Naive thymus-derived CD8-positive, alpha-beta T cell (primary cell): ENCODE measurements around the gene KRTAP29-1. TPM values are rescaled to one million over a fixed set of nuclear protein-coding genes. Genes with fewer than 3 reads are reported as not detected.
"Not testable (repeated sequence)": the region's sequence is repeated elsewhere in the genome, so short reads cannot be mapped to it uniquely, and the experiment has no call there.

Experiments used
- ATAC-seq, 2 donors: fragments of 150-1000 bp; cut with Tn5 transposase in 1 of 2; sonication (Bioruptor Pico), chemical (Tn5 transposase) in 1 of 2; 1 replicate in 1 of 2; 2 replicates in 1 of 2; pipeline ENCODE4 v1.10.0; 2021; ENCODE audit warnings: mild to moderate bottlenecking in 2 of 2, moderate library complexity in 2 of 2
- POLR2A ChIA-PET: fragments of 350-600 bp; sonication (Branson Sonifier 250); formaldehyde crosslinking; loops from one replicate; lab custom pipeline; 2021; ENCODE audit warnings: antibody characterized with exemption; lab: Charles Lee
- DNase-seq, 10 donors: peaks; one replicate each; pipeline versions ENCODE4 v3.0.0 to v3.0.0-alpha.2; 2020 to 2022
- H3K27ac Mint-ChIP-seq, 10 donors: one replicate each; pipeline ENCODE4 v1.8.0; 2020 to 2022; ENCODE audit warnings: mild to moderate bottlenecking in 10 of 10, mixed read lengths in 10 of 10, moderate library complexity in 4 of 10, inconsistent platforms in 1 of 10
- H3K27me3 Mint-ChIP-seq, 5 donors: one replicate each; pipeline ENCODE4 v1.8.0; 2021 to 2022; ENCODE audit warnings: mixed read lengths in 5 of 5
- H3K36me3 Mint-ChIP-seq, 3 donors: one replicate each; pipeline ENCODE4 v1.8.0; 2020 to 2022; ENCODE audit warnings: mixed read lengths in 3 of 3, mild to moderate bottlenecking in 2 of 3, inconsistent platforms in 1 of 3
- H3K4me1 Mint-ChIP-seq, 4 donors: one replicate each; pipeline ENCODE4 v1.8.0; 2021 to 2022; ENCODE audit warnings: mixed read lengths in 4 of 4
- H3K4me3 Mint-ChIP-seq, 10 donors: one replicate each; pipeline ENCODE4 v1.8.0; 2020 to 2022; ENCODE audit warnings: mild to moderate bottlenecking in 10 of 10, mixed read lengths in 10 of 10, moderate library complexity in 6 of 10, inconsistent platforms in 1 of 10
- H3K9me3 Mint-ChIP-seq, 9 donors: one replicate each; pipeline ENCODE4 v1.8.0; 2020 to 2022; ENCODE audit warnings: mixed read lengths in 9 of 9, mild to moderate bottlenecking in 3 of 9, inconsistent platforms in 1 of 9, moderate library complexity in 1 of 9
- polyA plus RNA-seq, 3 donors: library from polyadenylated mRNA; unstranded; fragments of 300-500 nt; fragmentation: Illumina TruSeq; gene quantifications; one replicate each; pipeline ENCODE4 v1.2.3, GENCODE V29; 2021
- total RNA-seq, 8 experiments: library from RNA in 2 of 8; stranded (reverse) in 2 of 8; gene quantifications; one replicate each; pipeline ENCODE4 v1.2.3 and lab custom pipeline; 2021 to 2026

The KRTAP29-1 gene
- total and polyA plus RNA-seq, 5 experiments from 2014 or later: 1.1 TPM; not detected in 4

- no peak for ATAC-seq
- Mint-ChIP-seq H3K27me3 (no peaks in the 10 kb centered on the region), H3K36me3 (no peaks in the 10 kb centered on the region), H3K4me1 (peaks cover 13 to 19% (median 16%) of the 10 kb centered on the region in 4 donors), H3K4me3 (no peak overlapping the region), H3K9me3 (no peaks in the 10 kb centered on the region), H3K27ac (no peak overlapping the region)
- no peak for DNase-seq
- POLR2A ChIA-PET: no interaction called here
These were observed 15.6 kb downstream of the KRTAP29-1 start for GRCh38 chr17:41287050-41287449.

GRCh38 chr17:41284546-41284945 lies 18.1 kb downstream of the KRTAP29-1 start:
- POLR2A ChIA-PET: no interaction called here
- no peaks in the 10 kb centered on the region for H3K9me3 Mint-ChIP-seq
- H3K36me3 Mint-ChIP-seq: no peaks in the 10 kb centered on the region
- no peak for DNase-seq
- H3K4me3 Mint-ChIP-seq: peak overlapping the region in 3 of 10 donors; percentile 12 to 35 (median 19)
- H3K4me1 Mint-ChIP-seq: peaks cover 10 to 19% (median 15%) of the 10 kb centered on the region in 4 donors
- ATAC-seq: peak; percentile 37 to 39
- peak overlapping the region in 2 of 10 donors; percentile 37 to 68 for H3K27ac Mint-ChIP-seq
- H3K27me3 Mint-ChIP-seq: no peaks in the 10 kb centered on the region

GRCh38 chr17:41284043-41284442 lies 18.6 kb downstream of the KRTAP29-1 start:
- H3K9me3 Mint-ChIP-seq: no peaks in the 10 kb centered on the region
- DNase-seq (no peak), ATAC-seq (no peak)
- peak overlapping the region in 2 of 10 donors; percentile 11 to 17 for H3K27ac Mint-ChIP-seq
- peaks cover 10 to 19% (median 15%) of the 10 kb centered on the region in 4 donors for H3K4me1 Mint-ChIP-seq
- peaks cover 0 to 1% (median 0%) of the 10 kb centered on the region in 5 donors for H3K27me3 Mint-ChIP-seq
- H3K4me3 Mint-ChIP-seq: peak overlapping the region in 1 of 10 donors; percentile 28
- H3K36me3 Mint-ChIP-seq: no peaks in the 10 kb centered on the region
- POLR2A ChIA-PET: no interaction called here

- H3K9me3 Mint-ChIP-seq: no peaks in the 10 kb centered on the region
- ATAC-seq (no peak), DNase-seq (no peak)
- POLR2A ChIA-PET: no interaction called here
- no peaks in the 10 kb centered on the region for H3K36me3 Mint-ChIP-seq
- peaks cover 0 to 14% (median 3%) of the 10 kb centered on the region in 5 donors for H3K27me3 Mint-ChIP-seq
- H3K4me1 Mint-ChIP-seq: peaks cover under 1 to 10% (median 3%) of the 10 kb centered on the region in 4 donors
- H3K4me3 Mint-ChIP-seq: no peak overlapping the region
- peak overlapping the region in 3 of 10 donors; percentile 8 to 54 (median 27) for H3K27ac Mint-ChIP-seq
These were observed 24.3 kb downstream of the KRTAP29-1 start for GRCh38 chr17:41278176-41278955.

- H3K4me3 Mint-ChIP-seq, H3K9me3 Mint-ChIP-seq, ATAC-seq, H3K36me3 Mint-ChIP-seq, POLR2A ChIA-PET, DNase-seq, H3K4me1 Mint-ChIP-seq: not testable (repeated sequence)
- H3K27ac Mint-ChIP-seq: peak within 1 kb of the TSS in 3 of 10 donors; percentile 11 to 66 (median 63)
- H3K27me3 Mint-ChIP-seq: peaks cover 0 to 14% (median 3%) of the 10 kb centered on the region in 5 donors
These were observed 26.9 kb downstream of the KRTAP29-1 start, which contains the start of gene KRTAP9-7 for GRCh38 chr17:41275648-41276190. TSS of gene KRTAP9-7 (plus strand) at chr17:41275698. CDS start at chr17:41275698, 0 bp downstream.

- Mint-ChIP-seq H3K9me3 (no peaks in the 10 kb centered on the region), H3K27ac (peak overlapping the region in 3 of 10 donors; percentile 35 to 83 (median 40)), H3K4me3 (no peak overlapping the region), H3K27me3 (peaks cover 0 to 11% (median 5%) of the 10 kb centered on the region in 5 donors), H3K36me3 (no peaks in the 10 kb centered on the region), H3K4me1 (peaks cover 0 to 10% (median 7%) of the 10 kb centered on the region in 4 donors)
- no peak for ATAC-seq
- DNase-seq: no peak
- POLR2A ChIA-PET: no interaction called here
These were observed 30.8 kb downstream of the KRTAP29-1 start for GRCh38 chr17:41271858-41272257.

- POLR2A ChIA-PET, H3K27ac Mint-ChIP-seq, DNase-seq, H3K9me3 Mint-ChIP-seq, ATAC-seq, H3K27me3 Mint-ChIP-seq, H3K4me3 Mint-ChIP-seq, H3K36me3 Mint-ChIP-seq: not testable (repeated sequence)
- peaks cover 0 to 10% (median 5%) of the 10 kb centered on the region in 4 donors for H3K4me1 Mint-ChIP-seq
These were observed 31.3 kb downstream of the KRTAP29-1 start for GRCh38 chr17:41271323-41271722.

- H3K4me1 Mint-ChIP-seq: peaks cover 4 to 15% (median 11%) of the 10 kb centered on the region in 4 donors
- no peaks in the 10 kb centered on the region for H3K36me3 Mint-ChIP-seq
- DNase-seq (no peak), ATAC-seq (no peak)
- H3K27ac Mint-ChIP-seq: no peak overlapping the region
- peaks cover 0 to 8% (median 0%) of the 10 kb centered on the region in 5 donors for H3K27me3 Mint-ChIP-seq
- POLR2A ChIA-PET: no interaction called here
- no peak overlapping the region for H3K4me3 Mint-ChIP-seq
- H3K9me3 Mint-ChIP-seq: no peaks in the 10 kb centered on the region
These were observed 34.9 kb downstream of the KRTAP29-1 start for GRCh38 chr17:41267711-41268110.

- Mint-ChIP-seq H3K9me3 (no peaks in the 10 kb centered on the region), H3K36me3 (no peaks in the 10 kb centered on the region), H3K27me3 (peaks cover 0 to 15% (median 0%) of the 10 kb centered on the region in 5 donors), H3K27ac (peak within 1 kb of the TSS in 3 of 10 donors; percentile 6 to 37 (median 9)), H3K4me1 (peaks cover 12 to 33% (median 19%) of the 10 kb centered on the region in 4 donors), H3K4me3 (no peak within 1 kb of the TSS)
- POLR2A ChIA-PET: no interaction called here
- DNase-seq (no peak), ATAC-seq (no peak)
These were observed 37.6 kb downstream of the KRTAP29-1 start, which contains the start of gene KRTAP9-6 for GRCh38 chr17:41265078-41265477. TSS of gene KRTAP9-6 (plus strand) at chr17:41265378. CDS start at chr17:41265378, 0 bp downstream.

GRCh38 chr17:41264599-41264998 lies 38.1 kb downstream of the KRTAP29-1 start:
- Mint-ChIP-seq H3K27ac (peak overlapping the region in 1 of 10 donors; percentile 37), H3K36me3 (no peaks in the 10 kb centered on the region), H3K9me3 (no peaks in the 10 kb centered on the region), H3K4me1 (peaks cover 12 to 36% (median 20%) of the 10 kb centered on the region in 4 donors), H3K4me3 (no peak overlapping the region), H3K27me3 (peaks cover 0 to 17% (median 0%) of the 10 kb centered on the region in 5 donors)
- ATAC-seq (no peak), DNase-seq (no peak)
- POLR2A ChIA-PET: no interaction called here

GRCh38 chr17:41263212-41263611 lies 39.4 kb downstream of the KRTAP29-1 start:
- H3K27ac Mint-ChIP-seq: no peak overlapping the region
- H3K9me3 Mint-ChIP-seq: no peaks in the 10 kb centered on the region
- H3K27me3 Mint-ChIP-seq: peaks cover 0 to 23% (median 0%) of the 10 kb centered on the region in 5 donors
- ATAC-seq (no peak), DNase-seq (no peak)
- H3K4me3 Mint-ChIP-seq: no peak overlapping the region
- H3K4me1 Mint-ChIP-seq: peaks cover 11 to 36% (median 20%) of the 10 kb centered on the region in 4 donors
- H3K36me3 Mint-ChIP-seq: no peaks in the 10 kb centered on the region
- POLR2A ChIA-PET: no interaction called here

GRCh38 chr17:41258406-41258805 lies 44.2 kb downstream of the KRTAP29-1 start:
- Mint-ChIP-seq H3K36me3 (no peaks in the 10 kb centered on the region), H3K27me3 (peaks cover 0 to 30% (median 2%) of the 10 kb centered on the region in 5 donors), H3K4me3 (no peak overlapping the region), H3K9me3 (no peaks in the 10 kb centered on the region), H3K27ac (no peak overlapping the region), H3K4me1 (peaks cover 8 to 33% (median 17%) of the 10 kb centered on the region in 4 donors)
- ATAC-seq (no peak), DNase-seq (no peak)
- POLR2A ChIA-PET: no interaction called here

- Mint-ChIP-seq H3K27me3 (peaks cover 0 to 28% (median 2%) of the 10 kb centered on the region in 5 donors), H3K4me1 (peaks cover 2 to 27% (median 13%) of the 10 kb centered on the region in 4 donors), H3K27ac (no peak overlapping the region), H3K9me3 (no peaks in the 10 kb centered on the region), H3K4me3 (no peak overlapping the region), H3K36me3 (no peaks in the 10 kb centered on the region)
- ATAC-seq (no peak), DNase-seq (no peak)
- POLR2A ChIA-PET: no interaction called here
These were observed 46.4 kb downstream of the KRTAP29-1 start for GRCh38 chr17:41256291-41256685.
